ENCODE data around the gene MYOG.

The MYOG gene

DNA sequence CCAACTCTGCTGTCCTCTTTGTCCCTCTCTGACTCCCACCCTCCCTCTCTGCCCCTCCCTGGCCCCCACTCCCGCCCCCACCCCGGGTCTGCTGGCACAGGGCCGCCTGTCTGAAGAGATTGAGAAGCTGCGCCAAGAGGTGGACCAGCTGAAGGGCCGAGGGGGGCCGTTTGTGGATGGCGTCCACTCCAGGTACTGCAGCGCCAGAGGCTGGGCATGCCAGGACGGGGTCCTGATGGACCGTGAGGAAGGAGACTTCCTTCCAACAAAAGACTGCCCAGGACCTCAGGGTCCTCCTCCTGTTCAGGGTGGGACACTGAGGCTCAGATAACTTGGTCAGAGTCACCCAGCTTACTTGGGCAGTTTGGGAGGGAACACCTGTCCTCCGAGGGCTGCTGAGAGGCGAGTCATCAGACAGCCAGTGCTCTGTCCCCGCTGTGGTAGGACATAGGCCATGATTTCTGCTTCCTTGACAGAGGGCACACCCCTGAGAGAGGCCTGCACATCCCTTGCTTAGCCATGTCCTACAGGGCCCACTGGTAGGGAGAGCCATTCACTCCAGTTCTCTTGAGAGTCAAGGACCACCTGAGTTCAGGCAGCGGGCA is 36.1 kb downstream of the MYOG start:
- no peak overlapping the region for H3K4me3 ChIP-seq (ENCODE audit: low read depth in 1 of 5, low read length in 5 of 5)
- H3K36me3 ChIP-seq (ENCODE audit: control insufficient read depth in 5 of 5, insufficient read depth in 5 of 5, low read length in 5 of 5), result no peaks in the 10 kb centered on the region
- H3K27me3 ChIP-seq (ENCODE audit: control insufficient read depth in 5 of 5, insufficient read depth in 4 of 5, low read length in 5 of 5), result peaks cover 9 to 16% (median 13%) of the 10 kb centered on the region in 5 donors
- no peaks in the 10 kb centered on the region for H3K9me3 ChIP-seq (ENCODE audit: control insufficient read depth in 5 of 5, low read length in 5 of 5)
- no peak overlapping the region for H3K27ac ChIP-seq (ENCODE audit: low read depth, low read length)
- H3K4me1 ChIP-seq (ENCODE audit: control insufficient read depth in 5 of 5, insufficient read depth in 5 of 5, low read length in 5 of 5), result peaks cover 0 to 11% (median 0%) of the 10 kb centered on the region in 5 donors
- H3K9ac ChIP-seq (ENCODE audit: low read length in 5 of 5), result no peak overlapping the region

DNA sequence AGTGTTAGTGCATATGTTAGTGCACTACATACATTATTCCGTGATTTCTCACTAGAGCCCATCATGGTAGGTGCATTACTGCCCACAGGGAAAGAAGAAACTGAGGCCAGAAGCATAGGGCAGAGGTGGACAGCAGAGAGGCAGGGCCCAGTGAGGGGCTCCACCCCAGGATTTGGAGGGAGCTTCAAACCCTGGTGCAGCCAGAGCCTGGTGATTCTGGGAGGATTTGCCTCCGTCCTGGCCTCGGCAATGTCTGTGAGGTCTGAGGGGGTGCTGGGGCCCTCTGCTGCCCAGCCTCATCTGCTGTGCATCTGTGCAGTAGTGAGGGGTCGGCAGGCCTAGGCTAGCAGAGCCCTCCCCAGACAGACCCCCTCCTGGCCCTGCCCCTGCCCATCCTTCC is 36.7 kb downstream of the MYOG start:
- no peak overlapping the region for H3K27ac ChIP-seq (ENCODE audit: low read depth, low read length)
- H3K9ac ChIP-seq (ENCODE audit: low read length in 5 of 5), result no peak overlapping the region
- H3K4me1 ChIP-seq (ENCODE audit: control insufficient read depth in 5 of 5, insufficient read depth in 5 of 5, low read length in 5 of 5), result peaks cover 0 to 11% (median 0%) of the 10 kb centered on the region in 5 donors
- no peaks in the 10 kb centered on the region for H3K36me3 ChIP-seq (ENCODE audit: control insufficient read depth in 5 of 5, insufficient read depth in 5 of 5, low read length in 5 of 5)
- no peak overlapping the region for H3K4me3 ChIP-seq (ENCODE audit: low read depth in 1 of 5, low read length in 5 of 5)
- no peaks in the 10 kb centered on the region for H3K9me3 ChIP-seq (ENCODE audit: control insufficient read depth in 5 of 5, low read length in 5 of 5)
- peaks cover 9 to 19% (median 14%) of the 10 kb centered on the region in 5 donors for H3K27me3 ChIP-seq (ENCODE audit: control insufficient read depth in 5 of 5, insufficient read depth in 4 of 5, low read length in 5 of 5)

DNA sequence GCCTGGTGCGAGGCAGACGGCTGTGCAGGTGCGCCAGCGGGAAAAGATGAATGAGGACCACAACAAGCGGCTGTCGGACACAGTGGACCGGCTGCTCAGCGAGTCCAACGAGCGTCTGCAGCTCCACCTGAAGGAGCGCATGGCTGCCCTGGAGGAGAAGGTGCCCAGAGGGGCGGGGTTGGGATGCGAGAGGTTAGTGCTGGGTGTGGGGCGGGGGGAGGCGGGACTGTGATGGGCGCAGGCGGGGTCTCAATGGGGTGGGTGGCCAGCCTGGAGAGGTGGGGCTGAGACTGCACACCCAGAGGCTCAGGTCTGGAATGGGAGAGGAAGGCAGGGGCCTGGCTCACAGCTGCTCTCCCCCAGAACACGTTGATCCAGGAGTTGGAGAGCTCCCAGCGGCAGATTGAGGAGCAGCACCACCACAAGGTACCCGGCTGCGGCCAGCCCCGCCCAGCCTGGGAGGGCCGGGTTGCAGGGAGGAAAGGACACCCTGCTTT is 37.2 kb downstream of the MYOG start:
- Histone ChIP-seq H3K4me1 (ENCODE audit: control insufficient read depth in 5 of 5, insufficient read depth in 5 of 5, low read length in 5 of 5) (peaks cover 0 to 11% (median 0%) of the 10 kb centered on the region in 5 donors), H3K9me3 (ENCODE audit: control insufficient read depth in 5 of 5, low read length in 5 of 5) (no peaks in the 10 kb centered on the region), H3K4me3 (ENCODE audit: low read depth in 1 of 5, low read length in 5 of 5) (no peak overlapping the region), H3K9ac (ENCODE audit: low read length in 5 of 5) (no peak overlapping the region), H3K36me3 (ENCODE audit: control insufficient read depth in 5 of 5, insufficient read depth in 5 of 5, low read length in 5 of 5) (no peaks in the 10 kb centered on the region), H3K27ac (ENCODE audit: low read depth, low read length) (no peak overlapping the region), H3K27me3 (ENCODE audit: control insufficient read depth in 5 of 5, insufficient read depth in 4 of 5, low read length in 5 of 5) (peaks cover 9 to 18% (median 15%) of the 10 kb centered on the region in 5 donors)

DNA sequence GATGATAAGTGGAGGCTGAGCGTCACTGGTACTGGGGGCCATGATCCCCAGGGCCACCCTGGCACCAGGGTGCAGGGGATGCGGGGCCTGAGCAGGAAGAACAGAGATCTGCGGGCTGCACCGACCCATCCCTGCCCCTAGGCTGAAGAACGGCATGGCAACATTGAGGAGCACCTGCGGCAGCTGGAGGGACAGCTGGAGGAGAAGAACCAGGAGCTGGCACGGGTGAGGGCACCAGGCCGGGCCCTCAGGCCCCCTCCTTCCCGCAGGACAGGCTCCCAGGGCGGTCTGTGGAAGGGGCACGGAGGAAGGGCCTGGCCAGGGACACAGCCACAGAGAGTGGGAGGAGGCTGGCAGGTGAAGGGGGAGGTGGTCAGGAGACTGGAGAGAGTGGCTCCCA is 37.7 kb downstream of the MYOG start:
- Histone ChIP-seq H3K9me3 (ENCODE audit: control insufficient read depth in 5 of 5, low read length in 5 of 5) (no peaks in the 10 kb centered on the region), H3K4me3 (ENCODE audit: low read depth in 1 of 5, low read length in 5 of 5) (no peak overlapping the region), H3K36me3 (ENCODE audit: control insufficient read depth in 5 of 5, insufficient read depth in 5 of 5, low read length in 5 of 5) (no peaks in the 10 kb centered on the region), H3K27me3 (ENCODE audit: control insufficient read depth in 5 of 5, insufficient read depth in 4 of 5, low read length in 5 of 5) (peaks cover 9 to 16% (median 15%) of the 10 kb centered on the region in 5 donors), H3K9ac (ENCODE audit: low read length in 5 of 5) (no peak overlapping the region), H3K4me1 (ENCODE audit: control insufficient read depth in 5 of 5, insufficient read depth in 5 of 5, low read length in 5 of 5) (peaks cover 0 to 11% (median 0%) of the 10 kb centered on the region in 5 donors), H3K27ac (ENCODE audit: low read depth, low read length) (no peak overlapping the region)

DNA sequence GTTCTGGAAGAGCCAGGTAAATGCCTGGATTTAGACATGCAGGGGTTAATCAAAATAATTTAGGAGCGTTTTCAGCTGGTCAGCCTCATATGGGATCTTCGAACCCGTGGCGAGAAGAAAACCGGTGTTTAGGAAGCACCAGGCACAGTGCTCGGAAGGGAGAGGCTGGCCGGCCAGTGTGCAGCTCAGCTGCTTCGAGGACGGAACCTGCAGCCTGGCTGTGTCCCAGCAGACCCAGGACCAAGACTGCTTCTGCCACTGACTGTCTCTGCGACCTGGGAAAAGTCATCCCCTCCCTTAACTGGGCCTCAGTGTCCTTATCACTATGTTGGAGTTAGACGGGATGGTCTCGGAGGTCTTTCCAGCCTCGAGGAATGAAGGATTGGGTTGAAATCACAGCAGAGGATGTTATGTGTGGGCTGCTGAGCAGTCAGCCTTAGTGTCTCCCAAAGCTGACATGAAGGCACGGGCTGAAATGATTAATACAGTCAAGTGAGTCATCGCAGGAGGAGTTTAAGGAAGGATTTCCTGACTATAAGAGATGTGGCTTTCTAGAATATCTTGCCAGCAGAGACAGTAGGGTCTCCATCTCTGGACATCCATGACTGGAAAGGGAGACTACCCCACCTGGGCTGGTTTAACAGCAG is 38.7 kb downstream of the MYOG start:
- Histone ChIP-seq H3K36me3 (ENCODE audit: control insufficient read depth in 5 of 5, insufficient read depth in 5 of 5, low read length in 5 of 5) (no peaks in the 10 kb centered on the region), H3K9me3 (ENCODE audit: control insufficient read depth in 5 of 5, low read length in 5 of 5) (no peaks in the 10 kb centered on the region), H3K4me3 (ENCODE audit: low read depth in 1 of 5, low read length in 5 of 5) (no peak overlapping the region), H3K27ac (ENCODE audit: low read depth, low read length) (no peak overlapping the region), H3K27me3 (ENCODE audit: control insufficient read depth in 5 of 5, insufficient read depth in 4 of 5, low read length in 5 of 5) (peaks cover 9 to 16% (median 14%) of the 10 kb centered on the region in 5 donors), H3K4me1 (ENCODE audit: control insufficient read depth in 5 of 5, insufficient read depth in 5 of 5, low read length in 5 of 5) (peaks cover 0 to 11% (median 0%) of the 10 kb centered on the region in 5 donors), H3K9ac (ENCODE audit: low read length in 5 of 5) (no peak overlapping the region)

DNA sequence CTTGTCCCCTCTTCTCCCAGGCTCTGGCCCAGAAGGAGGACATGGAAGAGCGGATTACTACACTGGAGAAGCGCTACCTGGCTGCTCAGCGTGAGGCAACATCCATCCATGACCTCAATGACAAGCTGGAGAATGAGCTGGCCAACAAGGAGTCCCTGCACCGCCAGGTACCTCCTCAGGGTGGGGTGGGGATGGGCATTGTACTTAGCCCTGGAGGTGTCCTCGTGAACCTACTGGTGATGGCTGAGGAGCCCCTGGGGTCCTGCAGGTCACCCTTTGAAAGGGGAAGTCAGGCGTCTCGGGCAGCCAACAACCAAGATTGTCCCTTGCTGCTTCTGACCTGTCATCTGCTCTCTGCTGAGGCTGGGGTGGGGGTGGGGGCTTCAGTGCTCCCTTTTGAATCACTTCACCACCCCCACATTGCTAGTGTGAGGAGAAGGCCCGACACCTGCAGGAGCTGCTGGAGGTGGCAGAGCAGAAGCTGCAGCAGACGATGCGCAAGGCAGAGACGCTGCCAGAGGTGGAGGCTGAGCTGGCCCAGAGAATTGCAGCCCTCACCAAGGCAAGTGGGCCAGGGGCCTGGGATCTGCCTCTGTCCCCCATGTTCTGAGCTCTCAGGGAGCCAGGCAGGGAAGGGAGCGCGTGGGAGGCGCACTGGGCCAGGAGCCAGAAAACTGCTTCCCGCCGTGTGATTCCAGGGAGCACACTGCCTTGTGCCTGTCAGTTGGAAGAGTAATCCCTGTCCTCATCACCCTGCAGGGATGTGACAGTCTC is 39.8 kb downstream of the MYOG start:
- no peak overlapping the region for H3K9ac ChIP-seq (ENCODE audit: low read length in 5 of 5)
- peaks cover 2 to 12% (median 9%) of the 10 kb centered on the region in 5 donors for H3K27me3 ChIP-seq (ENCODE audit: control insufficient read depth in 5 of 5, insufficient read depth in 4 of 5, low read length in 5 of 5)
- H3K36me3 ChIP-seq (ENCODE audit: control insufficient read depth in 5 of 5, insufficient read depth in 5 of 5, low read length in 5 of 5), result no peaks in the 10 kb centered on the region
- no peaks in the 10 kb centered on the region for H3K9me3 ChIP-seq (ENCODE audit: control insufficient read depth in 5 of 5, low read length in 5 of 5)
- peaks cover 0 to 5% (median 3%) of the 10 kb centered on the region in 5 donors for H3K4me1 ChIP-seq (ENCODE audit: control insufficient read depth in 5 of 5, insufficient read depth in 5 of 5, low read length in 5 of 5)
- no peak overlapping the region for H3K4me3 ChIP-seq (ENCODE audit: low read depth in 1 of 5, low read length in 5 of 5)
- H3K27ac ChIP-seq (ENCODE audit: low read depth, low read length), result no peak overlapping the region

DNA sequence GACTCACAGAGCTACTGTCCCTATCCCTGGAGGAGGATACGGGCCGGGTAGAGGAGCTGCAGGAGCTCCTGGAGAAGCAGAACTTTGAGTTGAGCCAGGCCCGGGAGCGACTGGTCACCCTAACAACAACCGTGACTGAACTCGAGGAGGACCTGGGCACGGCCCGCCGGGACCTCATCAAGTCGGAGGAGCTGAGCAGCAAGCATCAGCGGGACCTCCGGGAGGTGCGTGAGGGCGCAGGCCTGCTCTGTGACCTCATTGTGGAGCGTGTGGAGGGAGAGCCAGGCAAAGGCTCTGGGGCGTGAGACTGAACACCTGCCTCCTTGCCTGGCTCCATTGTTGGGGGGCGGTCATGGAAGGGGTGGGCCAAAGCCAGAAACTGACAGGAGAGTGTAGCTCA is 40.5 kb downstream of the MYOG start:
- H3K4me3 ChIP-seq (ENCODE audit: low read depth in 1 of 5, low read length in 5 of 5), result no peak overlapping the region
- H3K27ac ChIP-seq (ENCODE audit: low read depth, low read length), result no peak overlapping the region
- H3K9me3 ChIP-seq (ENCODE audit: control insufficient read depth in 5 of 5, low read length in 5 of 5), result no peaks in the 10 kb centered on the region
- H3K4me1 ChIP-seq (ENCODE audit: control insufficient read depth in 5 of 5, insufficient read depth in 5 of 5, low read length in 5 of 5), result peaks cover 0 to 5% (median 3%) of the 10 kb centered on the region in 5 donors
- H3K9ac ChIP-seq (ENCODE audit: low read length in 5 of 5), result no peak overlapping the region
- no peaks in the 10 kb centered on the region for H3K36me3 ChIP-seq (ENCODE audit: control insufficient read depth in 5 of 5, insufficient read depth in 5 of 5, low read length in 5 of 5)
- H3K27me3 ChIP-seq (ENCODE audit: control insufficient read depth in 5 of 5, insufficient read depth in 4 of 5, low read length in 5 of 5), result peaks cover 2 to 12% (median 9%) of the 10 kb centered on the region in 5 donors

DNA sequence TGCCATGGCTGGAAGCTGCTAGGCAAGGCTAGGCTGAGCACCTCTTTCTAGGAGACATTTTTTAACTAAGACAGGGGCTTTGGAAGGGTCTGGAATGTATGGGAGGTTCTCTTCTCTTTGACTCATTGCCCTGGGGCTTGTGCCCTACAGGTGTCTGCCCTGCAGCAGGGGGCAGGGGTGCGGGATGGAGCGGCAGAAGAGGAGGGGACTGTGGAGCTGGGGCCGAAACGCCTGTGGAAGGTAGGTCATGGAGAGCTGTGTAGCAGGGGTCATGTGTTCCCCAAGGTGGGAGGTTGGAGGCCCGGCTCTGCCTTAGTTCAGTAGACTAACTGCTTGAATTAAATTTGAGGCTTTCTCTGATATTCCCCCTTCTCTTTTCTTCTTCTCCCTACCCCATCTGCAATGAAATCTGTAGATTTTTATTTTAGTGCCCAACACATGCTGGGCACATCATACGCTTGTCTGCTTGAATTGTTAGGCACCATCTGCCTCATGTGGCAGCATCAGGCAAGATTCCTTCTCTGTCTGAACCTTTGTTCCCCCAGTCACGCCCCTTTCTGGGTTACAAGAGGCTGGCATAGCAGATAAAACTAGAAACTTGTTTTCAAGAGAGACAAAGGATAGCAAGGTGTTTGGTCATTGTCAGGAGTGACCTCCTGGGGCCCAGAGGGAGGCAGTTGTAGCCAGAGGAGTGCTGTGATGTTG is 41.1 kb downstream of the MYOG start:
- Histone ChIP-seq H3K4me3 (ENCODE audit: low read depth in 1 of 5, low read length in 5 of 5) (no peak overlapping the region), H3K27me3 (ENCODE audit: control insufficient read depth in 5 of 5, insufficient read depth in 4 of 5, low read length in 5 of 5) (peaks cover 2 to 16% (median 9%) of the 10 kb centered on the region in 5 donors), H3K27ac (ENCODE audit: low read depth, low read length) (no peak overlapping the region), H3K36me3 (ENCODE audit: control insufficient read depth in 5 of 5, insufficient read depth in 5 of 5, low read length in 5 of 5) (no peaks in the 10 kb centered on the region), H3K9me3 (ENCODE audit: control insufficient read depth in 5 of 5, low read length in 5 of 5) (no peaks in the 10 kb centered on the region), H3K9ac (ENCODE audit: low read length in 5 of 5) (no peak overlapping the region), H3K4me1 (ENCODE audit: control insufficient read depth in 5 of 5, insufficient read depth in 5 of 5, low read length in 5 of 5) (peaks cover 0 to 5% (median 3%) of the 10 kb centered on the region in 5 donors)

DNA sequence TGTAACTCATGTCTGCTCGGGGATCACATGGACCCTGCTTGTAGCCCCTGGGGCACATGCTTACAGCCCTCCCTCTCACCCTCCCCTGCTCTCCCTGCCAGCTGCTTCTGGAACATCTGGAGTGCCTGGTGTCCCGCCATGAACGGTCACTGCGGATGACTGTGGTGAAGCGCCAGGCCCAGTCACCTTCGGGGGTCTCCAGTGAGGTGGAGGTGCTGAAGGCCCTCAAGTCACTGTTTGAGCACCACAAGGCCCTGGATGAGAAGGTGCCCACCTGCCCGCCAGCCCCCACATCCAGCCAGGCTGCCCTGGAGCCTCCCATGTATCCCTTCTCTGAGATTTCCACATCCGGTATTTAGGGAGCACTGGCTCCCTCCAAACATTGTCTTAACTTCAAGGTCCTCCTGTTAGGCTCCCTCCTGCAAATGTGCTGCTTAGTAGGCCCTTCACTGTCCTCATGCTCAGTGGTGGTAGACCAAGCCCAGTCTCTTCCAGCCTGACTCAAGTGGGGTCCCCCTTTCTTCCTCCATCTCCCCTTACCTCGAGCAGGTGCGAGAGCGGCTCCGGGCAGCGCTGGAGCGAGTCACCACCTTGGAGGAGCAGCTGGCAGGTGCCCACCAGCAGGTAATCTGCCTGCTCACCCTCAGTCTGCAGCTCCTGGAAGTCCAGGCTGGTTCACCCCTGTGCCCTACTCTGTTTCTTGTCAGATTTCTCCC is 41.8 kb downstream of the MYOG start:
- Histone ChIP-seq H3K9ac (ENCODE audit: low read length in 5 of 5) (no peak overlapping the region), H3K4me1 (ENCODE audit: control insufficient read depth in 5 of 5, insufficient read depth in 5 of 5, low read length in 5 of 5) (peaks cover 0 to 5% (median 3%) of the 10 kb centered on the region in 5 donors), H3K36me3 (ENCODE audit: control insufficient read depth in 5 of 5, insufficient read depth in 5 of 5, low read length in 5 of 5) (no peaks in the 10 kb centered on the region), H3K4me3 (ENCODE audit: low read depth in 1 of 5, low read length in 5 of 5) (no peak overlapping the region), H3K27me3 (ENCODE audit: control insufficient read depth in 5 of 5, insufficient read depth in 4 of 5, low read length in 5 of 5) (peaks cover 2 to 16% (median 10%) of the 10 kb centered on the region in 5 donors), H3K9me3 (ENCODE audit: control insufficient read depth in 5 of 5, low read length in 5 of 5) (no peaks in the 10 kb centered on the region), H3K27ac (ENCODE audit: low read depth, low read length) (no peak overlapping the region)

Measured in subcutaneous abdominal adipose tissue (tissue), 5 donors.